Neural progenitor cell (in vitro differentiated cells): ENCODE measurements around the gene SMARCA1. TPM values are rescaled to one million over a fixed set of nuclear protein-coding genes. Genes with fewer than 3 reads are reported as not detected.

Experiments
- DNase-seq: peaks from one replicate; pipeline ENCODE4 v3.0.0-alpha.2; 2016; ENCODE audit warnings: low spot score
- H2AFZ ChIP-seq: fragments of 200-600 bp; sonication (generic); replicated peaks from 2 replicates; pipeline ENCODE4 v1.6.1; 2016; ENCODE audit warnings: antibody characterized with exemption
- H3F3A ChIP-seq: fragments of 200-600 bp; sonication (generic); 2 replicates; pipeline ENCODE4 v1.6.1; 2016; ENCODE audit warnings: antibody characterized with exemption, low read depth
- H3K27ac ChIP-seq: fragments of 200-600 bp; sonication (generic); 2 replicates; pipeline ENCODE4 v1.5.1; 2016; ENCODE audit warnings: mild to moderate bottlenecking
- H3K27me3 ChIP-seq: fragments of 200-600 bp; sonication (generic); 2 replicates; pipeline ENCODE4 v1.6.1; 2016; ENCODE audit warnings: mild to moderate bottlenecking, moderate library complexity
- H3K36me3 ChIP-seq: fragments of 200-600 bp; sonication (generic); 2 replicates; pipeline ENCODE4 v1.5.1; 2016
- H3K4me1 ChIP-seq: fragments of 200-600 bp; sonication (generic); 2 replicates; pipeline ENCODE4 v1.6.1; 2016; ENCODE audit warnings: mixed run types
- H3K4me2 ChIP-seq: fragments of 200-600 bp; sonication (generic); 2 replicates; pipeline ENCODE4 v1.6.1; 2016
- H3K4me3 ChIP-seq: fragments of 200-600 bp; sonication (generic); 2 replicates; pipeline ENCODE4 v1.5.1; 2016
- H3K79me2 ChIP-seq: fragments of 200-600 bp; sonication (generic); 2 replicates; pipeline ENCODE4 v1.6.1; 2016; ENCODE audit warnings: low read depth
- H3K9ac ChIP-seq: fragments of 200-600 bp; sonication (generic); 2 replicates; pipeline ENCODE4 v1.6.1; 2016
- H3K9me3 ChIP-seq: fragments of 200-600 bp; sonication (generic); 2 replicates; pipeline ENCODE4 v1.5.1; 2016; ENCODE audit warnings: low read depth
- H4K20me1 ChIP-seq: fragments of 200-600 bp; sonication (generic); 2 replicates; pipeline ENCODE4 v1.6.1; 2016; ENCODE audit warnings: low read depth
- H3K27ac Mint-ChIP-seq: 3 replicates; pipeline ENCODE4 v1.8.0; 2021; ENCODE audit warnings: mixed read lengths
- H3K27me3 Mint-ChIP-seq: 2 replicates; pipeline ENCODE4 v1.8.0; 2022; ENCODE audit warnings: low read depth, mild to moderate bottlenecking, inconsistent platforms, moderate library complexity, mixed read lengths; ENCODE audit not compliant: insufficient read depth
- H3K36me3 Mint-ChIP-seq: 3 replicates; pipeline ENCODE4 v1.8.0; 2021; ENCODE audit warnings: mixed read lengths
- H3K4me1 Mint-ChIP-seq: 3 replicates; pipeline ENCODE4 v1.8.0; 2021; ENCODE audit warnings: mixed read lengths
- H3K4me3 Mint-ChIP-seq: 3 replicates; pipeline ENCODE4 v1.8.0; 2021; ENCODE audit warnings: mild to moderate bottlenecking, moderate library complexity, mixed read lengths
- H3K9me3 Mint-ChIP-seq: 3 replicates; pipeline ENCODE4 v1.8.0; 2020; ENCODE audit warnings: mixed read lengths
- EZH2 ChIP-seq: fragments of 200-600 bp; sonication (generic); IDR thresholded peaks from 2 replicates; pipeline ENCODE4 v1.6.1; 2017; ENCODE audit warnings: antibody characterized with exemption, mild to moderate bottlenecking, moderate library complexity
- EZH2phosphoT487 ChIP-seq: fragments of 200-600 bp; sonication (generic); IDR thresholded peaks from 2 replicates; pipeline ENCODE4 v1.6.1; 2017; ENCODE audit warnings: antibody characterized with exemption
- total RNA-seq: library from RNA; depleted of rRNA; stranded (reverse); fragments of >200 nt; gene quantifications from 2 replicates; pipeline ENCODE4 v1.2.3, GENCODE V29; 2015; ENCODE audit warnings: low replicate concordance
- TF ChIP-seq, protein P1 (sequence below): fragments of 200-600 bp; sonication (generic); IDR thresholded peaks from 2 replicates; pipeline ENCODE4 v1.5.1; 2017; ENCODE audit warnings: antibody characterized with exemption, mild to moderate bottlenecking

SMARCA1 gene
- total RNA-seq, 1 donor from 2014 or later: 149 TPM

DNA sequence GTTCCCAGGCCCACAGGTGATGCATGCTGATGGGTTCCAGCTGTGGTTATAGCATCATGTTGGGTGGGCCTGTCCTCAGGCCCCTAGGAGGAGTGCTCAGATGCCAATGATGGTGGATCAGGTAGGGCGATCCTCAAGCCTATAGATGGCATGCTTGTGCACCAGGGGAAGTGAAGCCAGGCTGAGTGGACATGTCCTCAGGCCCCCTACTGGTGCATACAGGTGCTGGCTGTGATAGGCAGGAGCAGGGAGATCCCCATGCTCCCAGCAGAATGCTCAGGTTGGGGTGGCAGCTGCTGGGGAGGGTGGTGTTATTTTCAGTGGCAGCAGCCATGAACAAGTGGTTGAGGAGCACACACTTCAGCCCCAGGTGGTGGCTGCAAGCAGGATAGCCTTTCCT lies 96.0 kb downstream of the SMARCA1 start:
- H3K9me3 Mint-ChIP-seq: peaks cover 62% of the 10 kb centered on the region

DNA sequence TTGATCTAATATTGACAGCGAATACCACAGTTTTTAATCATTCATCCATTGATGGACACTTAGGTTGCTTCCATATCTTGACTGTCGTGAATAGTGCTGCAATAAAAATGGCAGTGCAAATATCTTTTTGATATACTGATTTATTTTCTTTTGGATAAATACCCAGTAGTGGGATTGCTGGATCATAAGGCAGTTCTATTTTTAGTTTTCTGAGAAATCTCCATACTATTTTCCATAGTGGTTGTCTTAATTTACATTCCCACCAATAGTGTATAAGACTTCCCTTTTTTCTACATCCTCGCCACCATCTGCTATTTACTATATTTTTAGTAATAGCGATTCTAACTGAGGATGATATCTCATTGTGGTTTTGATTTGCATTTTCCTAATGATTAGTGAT lies 100.1 kb downstream of the SMARCA1 start:
- H3K36me3 Mint-ChIP-seq: peaks cover 21% of the 10 kb centered on the region

More for the DNA sequence above, 96.0 kb downstream of the SMARCA1 start:
- H3K4me3 Mint-ChIP-seq: no peak overlapping the region
- Histone ChIP-seq H3K79me2 (no peaks in the 10 kb centered on the region), H3K4me1 (no peaks in the 10 kb centered on the region), H3K36me3 (no peaks in the 10 kb centered on the region), H3K9ac (no peak overlapping the region), H3F3A (peaks cover 16% of the 10 kb centered on the region), H3K27me3 (no peaks in the 10 kb centered on the region), H3K9me3 (peaks cover 34% of the 10 kb centered on the region), H3K4me2 (no peak overlapping the region), H3K27ac (no peak overlapping the region), H2AFZ (no peak overlapping the region), H3K4me3 (no peak overlapping the region), H4K20me1 (no peaks in the 10 kb centered on the region)
- H3K27ac Mint-ChIP-seq: no peak overlapping the region
- no peak for DNase-seq
- TF ChIP-seq, protein P1, sequence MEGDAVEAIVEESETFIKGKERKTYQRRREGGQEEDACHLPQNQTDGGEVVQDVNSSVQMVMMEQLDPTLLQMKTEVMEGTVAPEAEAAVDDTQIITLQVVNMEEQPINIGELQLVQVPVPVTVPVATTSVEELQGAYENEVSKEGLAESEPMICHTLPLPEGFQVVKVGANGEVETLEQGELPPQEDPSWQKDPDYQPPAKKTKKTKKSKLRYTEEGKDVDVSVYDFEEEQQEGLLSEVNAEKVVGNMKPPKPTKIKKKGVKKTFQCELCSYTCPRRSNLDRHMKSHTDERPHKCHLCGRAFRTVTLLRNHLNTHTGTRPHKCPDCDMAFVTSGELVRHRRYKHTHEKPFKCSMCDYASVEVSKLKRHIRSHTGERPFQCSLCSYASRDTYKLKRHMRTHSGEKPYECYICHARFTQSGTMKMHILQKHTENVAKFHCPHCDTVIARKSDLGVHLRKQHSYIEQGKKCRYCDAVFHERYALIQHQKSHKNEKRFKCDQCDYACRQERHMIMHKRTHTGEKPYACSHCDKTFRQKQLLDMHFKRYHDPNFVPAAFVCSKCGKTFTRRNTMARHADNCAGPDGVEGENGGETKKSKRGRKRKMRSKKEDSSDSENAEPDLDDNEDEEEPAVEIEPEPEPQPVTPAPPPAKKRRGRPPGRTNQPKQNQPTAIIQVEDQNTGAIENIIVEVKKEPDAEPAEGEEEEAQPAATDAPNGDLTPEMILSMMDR: no peak
- TF ChIP-seq EZH2 (no peak), EZH2phosphoT487 (no peak)
- H3K27me3 Mint-ChIP-seq: peaks cover under 1% of the 10 kb centered on the region
- no peaks in the 10 kb centered on the region for H3K4me1 Mint-ChIP-seq
- peaks cover 42% of the 10 kb centered on the region for H3K36me3 Mint-ChIP-seq

DNA sequence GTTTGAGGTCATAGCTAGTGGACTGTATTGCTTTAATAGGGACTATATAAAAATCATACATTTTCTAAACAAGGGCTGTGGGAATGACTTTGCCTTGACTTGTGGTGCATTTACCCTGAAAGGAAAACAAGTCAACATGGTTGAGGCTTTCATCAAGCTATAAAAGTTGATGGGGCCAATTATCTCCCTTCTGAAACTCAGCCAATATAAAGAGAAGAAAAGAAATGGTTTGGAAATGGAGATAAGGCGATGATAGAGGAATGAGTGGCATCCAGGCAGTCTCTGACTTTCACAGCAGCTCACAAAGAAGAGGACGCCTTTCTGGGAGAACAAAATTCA lies 118.7 kb downstream of the SMARCA1 start:
- Histone ChIP-seq H3K9ac (no peak overlapping the region), H3K9me3 (peaks cover 2% of the 10 kb centered on the region), H2AFZ (no peak overlapping the region), H3K27ac (no peak overlapping the region), H3K4me3 (no peak overlapping the region), H4K20me1 (no peaks in the 10 kb centered on the region), H3K36me3 (no peaks in the 10 kb centered on the region), H3K27me3 (no peaks in the 10 kb centered on the region), H3F3A (no peaks in the 10 kb centered on the region), H3K4me1 (no peaks in the 10 kb centered on the region), H3K4me2 (no peak overlapping the region), H3K79me2 (no peaks in the 10 kb centered on the region)
- Mint-ChIP-seq H3K4me1 (peaks cover 2% of the 10 kb centered on the region), H3K9me3 (peaks cover 3% of the 10 kb centered on the region), H3K27ac (no peak overlapping the region), H3K27me3 (peaks cover under 1% of the 10 kb centered on the region), H3K36me3 (peaks cover 7% of the 10 kb centered on the region), H3K4me3 (no peak overlapping the region)
- TF ChIP-seq, protein P1: no peak
- TF ChIP-seq EZH2phosphoT487: no peak
- no peak for DNase-seq

More for the DNA sequence above, 100.1 kb downstream of the SMARCA1 start:
- Histone ChIP-seq H3K4me3 (no peak overlapping the region), H2AFZ (no peak overlapping the region), H3K4me2 (no peak overlapping the region), H4K20me1 (no peaks in the 10 kb centered on the region), H3K4me1 (no peaks in the 10 kb centered on the region), H3K27ac (no peak overlapping the region), H3K36me3 (no peaks in the 10 kb centered on the region), H3K79me2 (no peaks in the 10 kb centered on the region), H3F3A (no peaks in the 10 kb centered on the region), H3K9ac (no peak overlapping the region), H3K9me3 (peaks cover 39% of the 10 kb centered on the region), H3K27me3 (no peaks in the 10 kb centered on the region)
- Mint-ChIP-seq H3K27ac (no peak overlapping the region), H3K27me3 (peaks cover 3% of the 10 kb centered on the region), H3K4me3 (no peak overlapping the region), H3K4me1 (no peaks in the 10 kb centered on the region), H3K9me3 (peaks cover 73% of the 10 kb centered on the region)
- TF ChIP-seq EZH2phosphoT487: no peak
- TF ChIP-seq, protein P1: no peak
- no peak for TF ChIP-seq EZH2
- no peak for DNase-seq
